HepG2 (cell line): ENCODE measurements around the gene ELK1. TPM values are rescaled to one million over a fixed set of nuclear protein-coding genes. Genes with fewer than 3 reads are reported as not detected.

Experiments used
- BCL6 ChIP-seq: IDR thresholded peaks from 2 replicates; pipeline ENCODE4 v1.6.1; 2016; ENCODE audit warnings: missing genetic modification reagents, missing compliant biosample characterization
- CCDC6 ChIP-seq: sonication (generic); formaldehyde crosslinking; IDR thresholded peaks from 2 replicates; pipeline ENCODE4 v1.8.1; 2022; ENCODE audit warnings: mild to moderate bottlenecking, missing genetic modification reagents, moderate library complexity
- DRAP1 ChIP-seq: IDR thresholded peaks from 2 replicates; pipeline ENCODE4 v1.6.1; 2016; ENCODE audit warnings: missing genetic modification reagents, missing compliant biosample characterization
- FOXK2 ChIP-seq: fragments of 450-650 bp; IDR thresholded peaks from 2 replicates; pipeline ENCODE4 v1.6.1; 2016
- ISL2 ChIP-seq: sonication (generic); formaldehyde crosslinking; IDR thresholded peaks from 2 replicates; pipeline ENCODE4 v1.5.0; 2020; ENCODE audit warnings: missing genetic modification reagents
- KDM2A ChIP-seq: sonication (generic); formaldehyde crosslinking; IDR thresholded peaks from 2 replicates; pipeline ENCODE4 v1.4.0; 2020; ENCODE audit warnings: low read depth, missing genetic modification reagents, borderline replicate concordance
- MAX ChIP-seq: IDR thresholded peaks from 2 replicates; pipeline ENCODE4 v1.6.1; 2012; ENCODE audit warnings: inconsistent platforms
- MTERF4 ChIP-seq: sonication (generic); formaldehyde crosslinking; IDR thresholded peaks from 2 replicates; pipeline ENCODE4 v1.8.0; 2023; ENCODE audit warnings: mild to moderate bottlenecking, missing genetic modification reagents
- MYPOP ChIP-seq: sonication (generic); formaldehyde crosslinking; IDR thresholded peaks from 2 replicates; pipeline ENCODE4 v1.8.1; 2023; ENCODE audit warnings: mild to moderate bottlenecking, moderate library complexity, missing genetic modification reagents
- PHF8 ChIP-seq: sonication (generic); formaldehyde crosslinking; IDR thresholded peaks from 2 replicates; pipeline ENCODE4 v1.5.0; 2020; ENCODE audit warnings: missing genetic modification reagents
- POGK ChIP-seq: sonication (generic); formaldehyde crosslinking; conservative IDR thresholded peaks from 2 replicates; pipeline ENCODE4 v1.8.0; 2022; ENCODE audit warnings: mild to moderate bottlenecking, moderate library complexity, missing genetic modification reagents
- PRDM10 ChIP-seq: sonication (generic); formaldehyde crosslinking; IDR thresholded peaks from 2 replicates; pipeline ENCODE4 v1.4.0; 2020; ENCODE audit warnings: low read depth, missing genetic modification reagents
- RBM39 ChIP-seq: fragments of 200-400 bp; formaldehyde crosslinking; IDR thresholded peaks from one replicate; pipeline ENCODE4 v1.6.1; 2018; ENCODE audit warnings: antibody characterized with exemption, mild to moderate bottlenecking, low read depth, low read length; ENCODE audit not compliant: poor library complexity, severe bottlenecking
- SNAPC2 ChIP-seq: sonication (generic); formaldehyde crosslinking; IDR thresholded peaks from 2 replicates; pipeline ENCODE4 v1.8.1; 2022; ENCODE audit warnings: mild to moderate bottlenecking, missing genetic modification reagents
- SNAPC5 ChIP-seq: sonication (generic); formaldehyde crosslinking; IDR thresholded peaks from 2 replicates; pipeline ENCODE4 v1.8.1; 2023; ENCODE audit warnings: mild to moderate bottlenecking, missing genetic modification reagents, borderline replicate concordance
- SNRNP70 ChIP-seq: fragments of 200-400 bp; formaldehyde crosslinking; IDR thresholded peaks from 2 replicates; pipeline ENCODE4 v1.6.1; 2017; ENCODE audit warnings: mild to moderate bottlenecking, low read depth, low read length, moderate library complexity
- TBX3 ChIP-seq: fragments of 450-650 bp; IDR thresholded peaks from 2 replicates; pipeline ENCODE4 v1.6.1; 2017; ENCODE audit warnings: antibody characterized with exemption, mild to moderate bottlenecking, inconsistent platforms, borderline replicate concordance
- ZNF256 ChIP-seq: sonication (generic); formaldehyde crosslinking; conservative IDR thresholded peaks from 2 replicates; pipeline ENCODE4 v1.4.0; 2020; ENCODE audit warnings: missing genetic modification reagents
- ZNF558 ChIP-seq: sonication (generic); formaldehyde crosslinking; IDR thresholded peaks from 2 replicates; pipeline ENCODE4 v1.9.0; 2022; ENCODE audit warnings: mild to moderate bottlenecking, missing genetic modification reagents, borderline replicate concordance
- polyA plus RNA-seq, 8 experiments: library from polyadenylated mRNA; depleted of rRNA in 3 of 8; stranded (reverse) in 7 of 8; unstranded in 1 of 8; fragments of >200 nt; fragmentation: Illumina TruSeq in 4 of 8; extraction: Trizol in 4 of 8; gene quantifications; 2 replicates each; pipeline versions ENCODE4 v1.2.1 to v1.2.3, GENCODE V29; 2011 to 2016; ENCODE audit warnings: low read depth in 4 of 8, missing spikeins in 1 of 8, mixed read lengths in 1 of 8; ENCODE audit not compliant: insufficient read depth in 1 of 8
- total RNA-seq, 5 experiments: library from RNA; depleted of rRNA; stranded (reverse); fragments of >200 nt; fragmentation: Illumina TruSeq; extraction: Trizol; gene quantifications; 2 replicates each; pipeline ENCODE4 v1.2.3, GENCODE V29; 2016; ENCODE audit warnings: low read depth in 1 of 5

ELK1 gene
- total and polyA plus RNA-seq, 2 of the 13 experiments (the other 11 are each of a cell fraction or from before 2014, with no cell fraction given): 4.3 to 7.2 TPM

GRCh38 chrX:47650164-47651042, at the start of gene ELK1 (continued):
- peak; percentile 93 for TF ChIP-seq PRDM10 (CRISPR knock-in tag)
- TF ChIP-seq MAX: no peak
- TF ChIP-seq RBM39: peak; percentile 45
- no peak for TF ChIP-seq BCL6 (CRISPR knock-in tag)
- TF ChIP-seq KDM2A (CRISPR knock-in tag): peak; percentile 75; the same call in 1 of the 2 replicates
- TF ChIP-seq TBX3: no peak
- TF ChIP-seq SNAPC5 (CRISPR knock-in tag): no peak
- TF ChIP-seq PHF8 (CRISPR knock-in tag): peak; percentile 37; the same call in 1 of the 2 replicates
- no peak for TF ChIP-seq SNRNP70
- no peak for TF ChIP-seq FOXK2
- no peak for TF ChIP-seq SNAPC2
- no peak for TF ChIP-seq POGK (CRISPR knock-in tag)
- TF ChIP-seq ISL2 (CRISPR knock-in tag): no peak
- TF ChIP-seq MYPOP (CRISPR knock-in tag): no peak
- 0 out of 2 replicates have a peak, but pooled peaks have one; percentile 13 for TF ChIP-seq DRAP1 (CRISPR knock-in tag)
- TF ChIP-seq MTERF4 (CRISPR knock-in tag): no peak
- no peak for TF ChIP-seq ZNF558 (CRISPR knock-in tag)
- no peak for TF ChIP-seq ZNF256
- TF ChIP-seq CCDC6 (CRISPR knock-in tag): no peak
